ENCODE data around the gene ACOT2. TPM values are rescaled to one million over a fixed set of nuclear protein-coding genes. Genes with fewer than 3 reads are reported as not detected.
"Not testable (repeated sequence)": the region's sequence is repeated elsewhere in the genome, so short reads cannot be mapped to it uniquely, and the experiment has no call there.

ACOT2 gene
- total and polyA plus RNA-seq, 12 donors: 26.0 to 310 (median 73.4) TPM

DNA sequence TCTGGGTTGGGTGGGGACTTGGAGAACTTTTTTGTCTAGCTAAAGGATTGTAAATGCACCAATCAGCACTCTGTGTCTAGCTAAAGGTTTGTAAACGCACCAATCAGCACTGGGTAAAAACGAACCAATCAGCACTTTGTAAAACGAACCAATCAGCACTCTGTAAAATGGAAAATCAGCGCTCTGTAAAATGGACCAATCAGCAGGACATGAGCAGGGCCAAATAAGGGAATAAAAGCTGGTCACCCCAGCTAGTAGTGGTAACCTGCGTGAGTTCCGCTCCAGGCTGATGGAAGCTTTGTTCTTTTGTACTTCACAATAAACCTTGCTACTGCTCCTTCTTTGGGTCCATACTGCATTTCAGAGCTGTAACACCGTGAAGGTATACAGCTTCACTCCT, 1.7 kb upstream of the ACOT2 start:
- no peaks in the 10 kb centered on the region for H3K9me3 ChIP-seq (replicated peaks in 1 of 3)
- H3K27ac ChIP-seq: no peak overlapping the region
- TF ChIP-seq, protein P1, sequence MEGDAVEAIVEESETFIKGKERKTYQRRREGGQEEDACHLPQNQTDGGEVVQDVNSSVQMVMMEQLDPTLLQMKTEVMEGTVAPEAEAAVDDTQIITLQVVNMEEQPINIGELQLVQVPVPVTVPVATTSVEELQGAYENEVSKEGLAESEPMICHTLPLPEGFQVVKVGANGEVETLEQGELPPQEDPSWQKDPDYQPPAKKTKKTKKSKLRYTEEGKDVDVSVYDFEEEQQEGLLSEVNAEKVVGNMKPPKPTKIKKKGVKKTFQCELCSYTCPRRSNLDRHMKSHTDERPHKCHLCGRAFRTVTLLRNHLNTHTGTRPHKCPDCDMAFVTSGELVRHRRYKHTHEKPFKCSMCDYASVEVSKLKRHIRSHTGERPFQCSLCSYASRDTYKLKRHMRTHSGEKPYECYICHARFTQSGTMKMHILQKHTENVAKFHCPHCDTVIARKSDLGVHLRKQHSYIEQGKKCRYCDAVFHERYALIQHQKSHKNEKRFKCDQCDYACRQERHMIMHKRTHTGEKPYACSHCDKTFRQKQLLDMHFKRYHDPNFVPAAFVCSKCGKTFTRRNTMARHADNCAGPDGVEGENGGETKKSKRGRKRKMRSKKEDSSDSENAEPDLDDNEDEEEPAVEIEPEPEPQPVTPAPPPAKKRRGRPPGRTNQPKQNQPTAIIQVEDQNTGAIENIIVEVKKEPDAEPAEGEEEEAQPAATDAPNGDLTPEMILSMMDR (IDR thresholded peaks at IDR 0.05): no peak
- no peak for DNase-seq
- H3K27me3 ChIP-seq: no peaks in the 10 kb centered on the region
- 94 to 98% (median 98%) methylated on average over 7 of the region's 7 CpGs for WGBS, 4 donors
- H3K4me3 ChIP-seq: no peak overlapping the region
- intact Hi-C loops (cut with DNase I): loop anchor here in 1 of 2 donors (10.0 kb wide), 1 partner anchor 63 kb away; no protein-coding TSS in a partner anchor
- H3K4me1 ChIP-seq (replicated peaks in 1 of 2): peaks cover 11 to 22% of the 10 kb centered on the region in 2 donors
- H3K36me3 ChIP-seq (replicated peaks in 1 of 2): no peaks in the 10 kb centered on the region

DNA sequence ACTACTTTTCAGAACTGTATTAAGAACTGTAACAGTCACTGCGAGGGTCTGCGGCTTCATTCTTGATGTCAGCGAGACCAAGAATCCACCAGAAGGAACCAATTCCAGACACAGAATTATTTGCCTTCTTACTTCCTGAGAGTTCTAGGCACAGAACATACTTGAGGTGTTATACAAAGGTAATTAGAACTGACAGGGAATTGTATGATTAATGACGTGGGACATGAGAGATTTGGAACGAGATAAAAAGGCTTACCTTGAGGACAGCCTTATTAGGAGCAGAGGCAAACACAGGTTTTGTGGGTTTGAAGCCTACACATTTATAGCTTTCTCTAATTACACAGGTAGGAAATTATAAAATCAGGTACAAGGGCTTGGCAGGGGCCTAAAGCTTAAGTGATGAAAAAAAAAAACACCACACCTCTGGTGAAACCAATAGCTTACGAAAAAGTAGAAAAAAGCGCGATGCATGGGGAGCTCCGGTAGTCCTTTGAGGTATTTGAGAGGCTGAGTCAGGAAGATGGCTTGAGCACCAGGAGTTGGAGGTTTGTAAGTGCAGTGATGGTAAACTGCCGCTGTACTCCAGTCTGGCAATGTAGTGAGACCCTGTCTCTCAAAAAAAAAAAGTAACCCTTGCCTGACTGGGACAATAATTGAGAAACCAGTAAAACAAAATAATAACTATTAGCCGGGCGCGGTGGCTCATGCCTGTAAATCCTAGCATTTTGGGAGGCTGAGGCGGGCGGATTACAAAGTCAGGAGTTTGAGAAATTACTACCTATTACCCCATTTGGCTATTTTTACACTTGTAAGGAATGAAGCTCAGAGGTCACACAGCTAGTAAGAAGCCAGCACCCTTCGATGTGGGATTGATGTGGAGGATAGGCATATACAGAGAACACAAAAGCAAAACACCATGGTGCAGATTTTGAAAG, 795 bp upstream of the ACOT2 start:
- no peaks in the 10 kb centered on the region for H3K36me3 ChIP-seq (replicated peaks in 1 of 2)
- H3K4me3 ChIP-seq: peak overlapping the region in 2 of 4 donors; percentile 57 to 67
- peak overlapping the region in 4 of 5 donors; percentile 88 to 95 (median 94) for H3K27ac ChIP-seq
- no peaks in the 10 kb centered on the region for H3K27me3 ChIP-seq
- WGBS, 4 donors: 75 to 81% (median 79%) methylated on average over 16 of the region's 16 CpGs
- H3K4me1 ChIP-seq (replicated peaks in 1 of 2): peaks cover 11 to 22% of the 10 kb centered on the region in 2 donors
- DNase-seq: no peak
- H3K9me3 ChIP-seq (replicated peaks in 1 of 3): no peaks in the 10 kb centered on the region
- intact Hi-C loops (cut with DNase I): loop anchor here in 1 of 2 donors (10.0 kb wide), 1 partner anchor 63 kb away; no protein-coding TSS in a partner anchor
- TF ChIP-seq, protein P1 (IDR thresholded peaks at IDR 0.05): no peak
- no peak for TF ChIP-seq POLR2A (IDR thresholded peaks at IDR 0.05)

DNA sequence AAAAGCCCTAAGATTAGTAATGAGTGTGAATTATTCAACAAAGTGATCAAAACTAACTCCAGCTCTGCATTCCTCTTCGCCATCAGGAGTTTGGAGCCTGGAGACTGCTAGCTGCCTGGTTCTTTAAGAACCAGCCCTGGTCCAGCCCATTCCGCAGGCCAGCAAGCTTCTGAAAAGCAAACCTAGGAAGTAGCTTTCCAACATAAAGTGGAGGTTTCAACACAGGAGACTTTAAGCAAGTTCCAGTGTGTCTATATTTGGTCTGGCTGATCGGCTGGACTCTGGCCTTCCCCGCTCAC, 178 bp upstream of the ACOT2 start:
- WGBS, 4 donors: 14 to 18% (median 17%) methylated on average over 4 of the region's 4 CpGs
- Histone ChIP-seq H3K27ac (peak overlapping the region in 4 of 5 donors; percentile 88 to 95 (median 94)), H3K4me3 (peak overlapping the region in 2 of 4 donors; percentile 57 to 67), H3K4me1 (replicated peaks in 1 of 2) (peaks cover 11 to 22% of the 10 kb centered on the region in 2 donors)
- not testable (repeated sequence) for H3K36me3 ChIP-seq (replicated peaks in 1 of 2); DNase-seq; H3K27me3 ChIP-seq; H3K9me3 ChIP-seq (replicated peaks in 1 of 3)
- intact Hi-C loops (cut with DNase I): loop anchor here in 1 of 2 donors (10.0 kb wide), 1 partner anchor 64 kb away; no protein-coding TSS in a partner anchor

DNA sequence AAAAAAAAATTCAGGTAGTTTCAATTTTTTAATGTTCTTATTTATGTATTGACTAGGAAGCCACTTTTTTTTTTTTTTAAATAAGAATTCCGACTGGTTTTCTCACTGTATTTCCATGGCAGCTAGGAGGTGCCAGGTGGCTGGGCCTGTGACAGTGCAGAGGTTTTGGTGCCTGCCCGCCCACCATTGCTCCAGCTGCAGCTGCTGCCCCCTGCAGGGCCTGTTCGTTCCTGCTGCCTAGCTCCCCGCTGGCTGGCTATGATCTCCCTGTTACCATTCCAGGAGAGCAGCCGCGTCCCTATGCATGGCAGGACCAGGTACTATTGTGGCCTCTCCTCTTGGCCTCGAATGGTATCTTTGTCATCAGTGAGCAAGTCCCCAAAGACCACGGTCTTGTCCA, 1.9 kb downstream of the ACOT2 start:
- Histone ChIP-seq H3K4me1 (replicated peaks in 1 of 2) (peaks cover 11 to 22% of the 10 kb centered on the region in 2 donors), H3K27ac (peak overlapping the region in 2 of 5 donors; percentile 94 to 95)
- H3K9me3 ChIP-seq (replicated peaks in 1 of 3); H3K27me3 ChIP-seq; intact Hi-C loops (cut with DNase I); H3K4me3 ChIP-seq; H3K36me3 ChIP-seq (replicated peaks in 1 of 2): not testable (repeated sequence)
- TF ChIP-seq, protein P1 (IDR thresholded peaks at IDR 0.05): peak; percentile 19 to 60 (median 48)
- 46 to 60% (median 53%) methylated on average over 7 to 8 of the region's 8 CpGs for WGBS, 4 donors
- DNase-seq: peak; percentile 45 to 83 (median 61)

DNA sequence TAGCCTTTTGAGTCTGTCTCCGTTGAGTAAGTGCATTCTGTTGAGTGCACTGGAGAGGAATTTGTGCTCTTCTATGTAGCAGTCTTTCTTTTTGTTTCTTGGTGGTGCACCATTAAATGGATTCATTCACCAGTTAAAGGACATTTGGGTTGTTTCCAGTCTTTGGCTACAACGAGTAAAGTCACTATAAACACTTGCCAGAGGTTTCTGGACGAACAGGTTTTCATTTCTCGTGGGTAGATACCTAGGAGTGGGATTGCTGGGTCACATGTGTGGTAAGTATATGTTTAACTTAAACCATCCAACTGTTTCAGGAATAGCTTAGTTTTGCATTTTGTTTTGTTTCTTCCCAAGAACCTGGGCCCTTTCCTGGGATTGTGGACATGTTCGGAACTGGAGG, 4.0 kb downstream of the ACOT2 start:
- H3K36me3 ChIP-seq (replicated peaks in 1 of 2); DNase-seq; intact Hi-C loops (cut with DNase I); H3K27ac ChIP-seq; H3K27me3 ChIP-seq; H3K9me3 ChIP-seq (replicated peaks in 1 of 3); H3K4me3 ChIP-seq: not testable (repeated sequence)
- H3K4me1 ChIP-seq (replicated peaks in 1 of 2): peaks cover 14% of the 10 kb centered on the region in 2 donors
- WGBS, 4 donors: 94 to 97% (median 95%) methylated on average over 5 of the region's 5 CpGs

DNA sequence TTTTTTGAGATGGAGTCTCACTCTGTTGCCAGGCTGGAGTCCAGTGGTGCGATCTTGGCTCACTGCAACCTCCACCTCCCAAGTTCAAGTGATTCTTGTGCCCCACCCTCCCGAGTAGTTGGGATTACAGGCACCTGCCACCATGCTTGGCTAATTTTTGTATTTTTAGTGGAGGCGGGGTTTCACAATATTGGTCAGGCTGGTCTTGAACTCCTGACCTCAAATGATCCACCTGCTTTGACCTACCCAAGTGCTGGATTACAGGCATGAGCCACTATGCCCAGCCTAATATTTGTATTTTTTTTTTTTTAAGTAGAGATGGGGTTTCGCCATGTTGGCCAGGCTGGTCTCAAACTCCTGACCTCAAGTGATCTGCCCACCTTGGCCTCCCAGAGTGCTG, 4.7 kb downstream of the ACOT2 start:
- DNase-seq; H3K9me3 ChIP-seq (replicated peaks in 1 of 3); H3K36me3 ChIP-seq (replicated peaks in 1 of 2); H3K4me1 ChIP-seq (replicated peaks in 1 of 2); H3K27me3 ChIP-seq; intact Hi-C loops (cut with DNase I); H3K4me3 ChIP-seq; H3K27ac ChIP-seq: not testable (repeated sequence)
- 91 to 96% (median 95%) methylated on average over 4 of the region's 4 CpGs for WGBS, 4 donors

DNA sequence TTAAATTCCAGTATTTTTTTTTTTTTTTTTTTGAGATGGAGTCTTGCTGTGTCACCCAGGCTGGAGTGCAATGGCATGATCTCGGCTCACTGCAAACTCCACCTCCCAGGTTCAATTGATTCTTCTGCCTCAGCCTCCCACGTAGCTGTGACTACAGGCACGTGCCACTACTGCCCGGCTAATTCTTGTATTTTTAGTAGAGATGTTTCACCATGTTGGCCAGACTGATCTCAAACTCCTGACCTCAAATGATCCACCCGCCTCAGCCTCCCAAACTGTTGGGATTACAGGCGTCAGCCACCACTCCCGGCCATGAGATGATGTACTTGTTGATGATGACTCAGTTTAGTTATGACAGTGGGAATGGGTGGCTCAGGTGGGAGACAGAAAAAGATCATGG, 5.2 kb downstream of the ACOT2 start:
- DNase-seq; H3K27me3 ChIP-seq; H3K27ac ChIP-seq; H3K9me3 ChIP-seq (replicated peaks in 1 of 3); H3K36me3 ChIP-seq (replicated peaks in 1 of 2); H3K4me1 ChIP-seq (replicated peaks in 1 of 2); H3K4me3 ChIP-seq; intact Hi-C loops (cut with DNase I): not testable (repeated sequence)
- WGBS, 4 donors: 91 to 94% (median 92%) methylated on average over 7 of the region's 7 CpGs

Measured in adrenal gland (tissue), 12 donors.